IMR-90 (cell line): ENCODE results near the gene CYB561A3. TPM values are rescaled to one million over a fixed set of nuclear protein-coding genes. Genes with fewer than 3 reads are reported as not detected.

ENCODE experiments used
- ATAC-seq: fragments of 200-7000 bp; cut with Tn5 transposase; 2 replicates; pipeline ENCODE4 v1.9.1; 2020; ENCODE audit warnings: low read depth, mild to moderate bottlenecking, moderate library complexity
- BruUV-seq: library from RNA; stranded (reverse); fragments of 400-500 nt; replicated peaks from 2 replicates; lab custom pipeline; 2021; lab: Mats Ljungman, UMichigan
- CTCF ChIA-PET: fragments of 300-600 bp; formaldehyde crosslinking; extraction: SDS; loops from one replicate; lab custom pipeline; 2021; ENCODE audit warnings: antibody characterized with exemption; lab: Yijun Ruan, JAX
- POLR2A ChIA-PET: fragments of 300-600 bp; sonication (Branson Sonifier 250); formaldehyde crosslinking; loops from one replicate; lab custom pipeline; 2022; ENCODE audit warnings: antibody characterized with exemption; ENCODE audit not compliant: unreplicated experiment; lab: Charles Lee
- DNase-seq: peaks from one replicate; pipeline ENCODE4 v3.0.0; 2013
- H2AFZ ChIP-seq: replicated peaks from 2 replicates; pipeline ENCODE3; 2013; ENCODE audit warnings: low read length, mild to moderate bottlenecking; ENCODE audit not compliant: poor library complexity
- H2AK5ac ChIP-seq: 2 replicates; pipeline ENCODE4 v1.6.1; 2013; ENCODE audit warnings: low read depth, low read length, inconsistent platforms
- H2AK9ac ChIP-seq: replicated peaks from 2 replicates; pipeline ENCODE3; 2013; ENCODE audit warnings: mild to moderate bottlenecking, low read depth, low read length, moderate library complexity; ENCODE audit not compliant: poor library complexity
- H2BK120ac ChIP-seq: 2 replicates; pipeline ENCODE4 v1.6.1; 2013; ENCODE audit warnings: low read depth, low read length, inconsistent platforms
- H2BK15ac ChIP-seq: 3 replicates; pipeline ENCODE4 v1.6.1; 2013; ENCODE audit warnings: low read depth, low read length, inconsistent platforms
- H2BK20ac ChIP-seq: 2 replicates; pipeline ENCODE4 v1.6.1; 2013; ENCODE audit warnings: low read depth, mild to moderate bottlenecking, inconsistent platforms, low read length, moderate library complexity
- H2BK5ac ChIP-seq: 2 replicates; pipeline ENCODE4 v1.6.1; 2013; ENCODE audit warnings: mild to moderate bottlenecking, low read depth, low read length, inconsistent platforms; ENCODE audit not compliant: poor library complexity, severe bottlenecking
- H3K14ac ChIP-seq: replicated peaks from 2 replicates; pipeline ENCODE4 v1.6.1; 2013; ENCODE audit warnings: low read depth, low read length, inconsistent platforms
- H3K18ac ChIP-seq: 2 replicates; pipeline ENCODE4 v1.6.1; 2013; ENCODE audit warnings: low read depth, low read length, control low read depth
- H3K23ac ChIP-seq: 2 replicates; pipeline ENCODE4 v1.6.1; 2013; ENCODE audit warnings: low read depth, low read length, inconsistent platforms
- H3K27ac ChIP-seq: 2 replicates; pipeline ENCODE4 v1.5.1; 2013; ENCODE audit warnings: mild to moderate bottlenecking, control low read depth, low read length; ENCODE audit not compliant: insufficient read depth
- H3K27me3 ChIP-seq: 2 replicates; pipeline ENCODE4 v1.6.1; 2013; ENCODE audit warnings: low read length; ENCODE audit not compliant: control insufficient read depth, insufficient read depth
- H3K36me3 ChIP-seq: 2 replicates; pipeline ENCODE4 v1.6.1; 2013; ENCODE audit warnings: low read length, mixed read lengths; ENCODE audit not compliant: control insufficient read depth, insufficient read depth
- H3K4ac ChIP-seq: 2 replicates; pipeline ENCODE4 v1.6.1; 2013; ENCODE audit warnings: low read depth, low read length, inconsistent platforms
- H3K4me1 ChIP-seq: 2 replicates; pipeline ENCODE4 v1.6.1; 2013; ENCODE audit warnings: low read length, mixed read lengths; ENCODE audit not compliant: control insufficient read depth, insufficient read depth
- H3K4me2 ChIP-seq: 2 replicates; pipeline ENCODE4 v1.6.1; 2013; ENCODE audit warnings: low read depth, mild to moderate bottlenecking, control low read depth, low read length, moderate library complexity
- H3K4me3 ChIP-seq: 2 replicates; pipeline ENCODE4 v1.5.1; 2013; ENCODE audit warnings: low read depth, mild to moderate bottlenecking, control low read depth, low read length, moderate library complexity; ENCODE audit not compliant: insufficient read depth
- H3K56ac ChIP-seq: 2 replicates; pipeline ENCODE4 v1.6.1; 2013; ENCODE audit warnings: low read length, inconsistent platforms; ENCODE audit not compliant: insufficient read depth; ENCODE audit errors: extremely low read depth
- H3K79me1 ChIP-seq, 2 experiments: 2 replicates each; pipeline ENCODE4 v1.6.1; 2013; ENCODE audit warnings: low read length in 2 of 2, inconsistent platforms in 1 of 2, low read depth in 1 of 2
- H3K9ac ChIP-seq: 2 replicates; pipeline ENCODE4 v1.6.1; 2013; ENCODE audit warnings: low read depth, low read length, control low read depth
- H3K9me1 ChIP-seq: 2 replicates; pipeline ENCODE4 v1.6.1; 2013; ENCODE audit warnings: low read length, inconsistent platforms; ENCODE audit not compliant: insufficient read depth
- H3K9me3 ChIP-seq: 2 replicates; pipeline ENCODE4 v1.6.1; 2013; ENCODE audit warnings: low read length; ENCODE audit not compliant: control insufficient read depth, insufficient read depth
- H4K20me1 ChIP-seq: 2 replicates; pipeline ENCODE4 v1.6.1; 2013; ENCODE audit warnings: low read length, inconsistent platforms; ENCODE audit not compliant: insufficient read depth
- H4K5ac ChIP-seq: 2 replicates; pipeline ENCODE4 v1.6.1; 2013; ENCODE audit warnings: mild to moderate bottlenecking, low read depth, low read length, control low read depth
- H4K8ac ChIP-seq, 2 experiments: 2 replicates each; pipeline ENCODE4 v1.6.1; 2013; ENCODE audit warnings: low read depth in 2 of 2, low read length in 2 of 2, control low read depth in 1 of 2, inconsistent platforms in 1 of 2
- H4K91ac ChIP-seq: 2 replicates; pipeline ENCODE4 v1.6.1; 2013; ENCODE audit warnings: low read depth, low read length, inconsistent platforms; ENCODE audit not compliant: insufficient read depth
- BHLHE40 ChIP-seq: fragments of 150-350 bp; IDR thresholded peaks from 2 replicates; pipeline ENCODE4 v1.6.1; 2016; ENCODE audit warnings: mild to moderate bottlenecking, low read depth, low read length
- CEBPB ChIP-seq: IDR thresholded peaks from 2 replicates; pipeline ENCODE4 v1.6.1; 2012; ENCODE audit warnings: low read depth, low read length, improper control_type of control experiment
- CHD1 ChIP-seq: IDR thresholded peaks from 2 replicates; pipeline ENCODE4 v1.6.1; 2012; ENCODE audit warnings: low read depth, low read length, improper control_type of control experiment
- CTCF ChIP-seq: conservative IDR thresholded peaks from 2 replicates; pipeline ENCODE4 v1.5.1; 2012; ENCODE audit warnings: mild to moderate bottlenecking, low read depth, low read length, improper control_type of control experiment
- FOS ChIP-seq: fragments of 150-350 bp; IDR thresholded peaks from 2 replicates; pipeline ENCODE4 v1.6.1; 2016; ENCODE audit warnings: low read depth, low read length
- MAFK ChIP-seq: IDR thresholded peaks from 2 replicates; pipeline ENCODE4 v1.6.1; 2012; ENCODE audit warnings: low read depth, low read length, improper control_type of control experiment
- MAZ ChIP-seq: IDR thresholded peaks from 2 replicates; pipeline ENCODE4 v1.6.1; 2012; ENCODE audit warnings: low read depth, mild to moderate bottlenecking, low read length, improper control_type of control experiment, moderate library complexity, borderline replicate concordance
- MXI1 ChIP-seq: IDR thresholded peaks from 2 replicates; pipeline ENCODE4 v1.6.1; 2012; ENCODE audit warnings: low read depth, mild to moderate bottlenecking, low read length, moderate library complexity, borderline replicate concordance
- NFE2L2 ChIP-seq: fragments of 150-350 bp; IDR thresholded peaks from 2 replicates; pipeline ENCODE4 v1.6.1; 2016; ENCODE audit warnings: low read depth, mild to moderate bottlenecking, low read length
- POLR2A ChIP-seq: IDR thresholded peaks from 2 replicates; pipeline ENCODE4 v1.6.1; 2012; ENCODE audit warnings: mild to moderate bottlenecking, low read depth, low read length
- RAD21 ChIP-seq: IDR thresholded peaks from 2 replicates; pipeline ENCODE4 v1.6.1; 2012; ENCODE audit warnings: low read length, improper control_type of control experiment
- RCOR1 ChIP-seq: IDR thresholded peaks from 2 replicates; pipeline ENCODE4 v1.6.1; 2012; ENCODE audit warnings: mild to moderate bottlenecking, low read length, improper control_type of control experiment; ENCODE audit not compliant: insufficient replicate concordance
- RFX5 ChIP-seq: IDR thresholded peaks from 2 replicates; pipeline ENCODE4 v1.8.0; 2012; ENCODE audit warnings: low read depth, mild to moderate bottlenecking, low read length, moderate library complexity
- SMC3 ChIP-seq: fragments of 150-350 bp; IDR thresholded peaks from 2 replicates; pipeline ENCODE4 v1.6.1; 2016; ENCODE audit warnings: low read depth, mild to moderate bottlenecking, antibody characterized with exemption, low read length, moderate library complexity
- WGBS, 2 experiments: methylation state at CpG; one replicate each; pipeline versions ENCODE4 v1.1.5 to v1.1.7; 2013; ENCODE audit warnings: missing lambda C conversion rate in 2 of 2; ENCODE audit not compliant: insufficient read length in 1 of 2; ENCODE audit errors: extremely low coverage in 2 of 2; 5-methylcytosine and 5-hydroxymethylcytosine counted together
- dilution Hi-C: fragments of 300-500 bp; cut with HindIII; formaldehyde crosslinking; loops from one replicate; pipeline ENCODE4 v1.14.3; 2018; ENCODE audit warnings: low sequenced_read_pairs; ENCODE audit not compliant: unreplicated experiment
- in situ Hi-C: fragments of 300-500 bp; cut with MboI; formaldehyde crosslinking; loops from 3 replicates; pipeline ENCODE4 v1.14.3; 2019; ENCODE audit warnings: low sequenced_read_pairs, inconsistent platforms, mixed read lengths
- intact Hi-C: fragments of 100-400 bp; cut with micrococcal nuclease; formaldehyde crosslinking; loops from 2 replicates; pipeline ENCODE4 v1.10.0; 2022
- polyA plus RNA-seq, 3 experiments: library from polyadenylated mRNA; depleted of rRNA; stranded (reverse); fragments of >200 nt; gene quantifications; 2 replicates each; pipeline ENCODE4 v1.2.3, GENCODE V29; 2012; ENCODE audit warnings: low replicate concordance in 1 of 3
- total RNA-seq: library from RNA; depleted of rRNA; stranded (reverse); fragments of >200 nt; gene quantifications from 2 replicates; pipeline ENCODE4 v1.2.3, GENCODE V29; 2012
- TF ChIP-seq, protein P1 (sequence below): fragments of 150-350 bp; IDR thresholded peaks from 2 replicates; pipeline ENCODE4 v1.6.1; 2017; ENCODE audit warnings: mild to moderate bottlenecking, antibody characterized with exemption, low read length, low read depth
- TF ChIP-seq, protein P2 (sequence below): fragments of 150-350 bp; IDR thresholded peaks from 2 replicates; pipeline ENCODE4 v1.6.1; 2016; ENCODE audit warnings: low read depth, mild to moderate bottlenecking, low read length, moderate library complexity, borderline replicate concordance

Gene CYB561A3
- total and polyA plus RNA-seq, 2 of the 4 experiments (the other 2 are of a cell fraction): 13.6 to 39.2 TPM

DNA sequence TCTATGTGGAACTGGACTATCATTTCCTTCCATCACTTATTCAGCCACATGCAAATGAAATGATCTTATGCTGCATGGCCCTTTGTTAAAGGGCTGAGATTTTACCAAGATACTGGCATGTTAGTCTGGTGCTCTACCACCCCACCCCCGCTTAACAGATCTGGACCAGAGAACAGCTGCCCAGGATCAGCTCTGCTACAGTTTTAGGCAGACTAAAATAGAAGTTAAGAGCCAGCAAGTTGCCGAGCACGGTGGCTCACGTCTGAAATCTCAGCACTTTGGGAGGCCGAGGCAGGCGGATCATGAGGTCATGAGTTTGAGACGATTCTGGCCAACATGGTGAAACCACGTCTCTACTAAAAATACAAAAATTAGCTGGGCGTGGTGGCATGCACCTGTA lies 33.3 kb downstream of the CYB561A3 start:
- H3K9me1 ChIP-seq: no peaks in the 10 kb centered on the region; the same call in 1 of the 2 replicates
- no TSS peak for BruUV-seq
- no peak overlapping the region for H2AK5ac ChIP-seq
- no peak overlapping the region for H2BK15ac ChIP-seq
- no peak overlapping the region for H2AK9ac ChIP-seq
- H4K5ac ChIP-seq: no peak overlapping the region
- H3K79me1 ChIP-seq: peaks cover 28 to 59% of the 10 kb centered on the region in 2 experiments
- H2BK5ac ChIP-seq: no peak overlapping the region
- H2BK120ac ChIP-seq: no peak overlapping the region
- dilution Hi-C loops: no loop called here
- H3K4me1 ChIP-seq: peaks cover 9% of the 10 kb centered on the region
- H3K36me3 ChIP-seq: peaks cover 45% of the 10 kb centered on the region
- no peak overlapping the region for H3K9ac ChIP-seq
- ATAC-seq: no peak
- H3K56ac ChIP-seq: no peak overlapping the region
- no peak overlapping the region for H3K4me3 ChIP-seq
- H3K4ac ChIP-seq: no peak overlapping the region
- H3K14ac ChIP-seq: no peak overlapping the region
- H4K20me1 ChIP-seq: peaks cover 50% of the 10 kb centered on the region
- no peak overlapping the region for H3K18ac ChIP-seq
- no peak overlapping the region for H3K27ac ChIP-seq
- no peak overlapping the region for H2BK20ac ChIP-seq
- H4K8ac ChIP-seq: no peak overlapping the region
- TF ChIP-seq, protein P1, sequence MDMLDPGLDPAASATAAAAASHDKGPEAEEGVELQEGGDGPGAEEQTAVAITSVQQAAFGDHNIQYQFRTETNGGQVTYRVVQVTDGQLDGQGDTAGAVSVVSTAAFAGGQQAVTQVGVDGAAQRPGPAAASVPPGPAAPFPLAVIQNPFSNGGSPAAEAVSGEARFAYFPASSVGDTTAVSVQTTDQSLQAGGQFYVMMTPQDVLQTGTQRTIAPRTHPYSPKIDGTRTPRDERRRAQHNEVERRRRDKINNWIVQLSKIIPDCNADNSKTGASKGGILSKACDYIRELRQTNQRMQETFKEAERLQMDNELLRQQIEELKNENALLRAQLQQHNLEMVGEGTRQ: no peak
- no peak for TF ChIP-seq RCOR1
- TF ChIP-seq MAZ: no peak
- no peak for TF ChIP-seq MAFK
- TF ChIP-seq NFE2L2: no peak
- TF ChIP-seq POLR2A: no peak
- no peak for TF ChIP-seq BHLHE40
- TF ChIP-seq CTCF: no peak
- TF ChIP-seq FOS: no peak
- no peak for TF ChIP-seq RAD21
- no peak for TF ChIP-seq RFX5
- TF ChIP-seq CHD1: no peak
- TF ChIP-seq, protein P2, sequence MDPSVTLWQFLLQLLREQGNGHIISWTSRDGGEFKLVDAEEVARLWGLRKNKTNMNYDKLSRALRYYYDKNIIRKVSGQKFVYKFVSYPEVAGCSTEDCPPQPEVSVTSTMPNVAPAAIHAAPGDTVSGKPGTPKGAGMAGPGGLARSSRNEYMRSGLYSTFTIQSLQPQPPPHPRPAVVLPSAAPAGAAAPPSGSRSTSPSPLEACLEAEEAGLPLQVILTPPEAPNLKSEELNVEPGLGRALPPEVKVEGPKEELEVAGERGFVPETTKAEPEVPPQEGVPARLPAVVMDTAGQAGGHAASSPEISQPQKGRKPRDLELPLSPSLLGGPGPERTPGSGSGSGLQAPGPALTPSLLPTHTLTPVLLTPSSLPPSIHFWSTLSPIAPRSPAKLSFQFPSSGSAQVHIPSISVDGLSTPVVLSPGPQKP: no peak
- TF ChIP-seq MXI1: no peak
- TF ChIP-seq CEBPB: no peak
- TF ChIP-seq SMC3: no peak
- H3K23ac ChIP-seq: no peak overlapping the region
- no peaks in the 10 kb centered on the region for H3K9me3 ChIP-seq
- WGBS, 2 experiments: 90% methylated on average over 9 of the region's 9 CpGs; no CpG with 5 or more reads in 1 of the 2 experiments
- CTCF ChIA-PET: interaction anchor here (0.6 to 1.0 kb wide), 2 partner anchors 8 to 329 kb away, joined by 3 to 10 read pairs; no protein-coding TSS in a partner anchor
- no peak overlapping the region for H3K4me2 ChIP-seq
- DNase-seq: no peak
- H2AFZ ChIP-seq: no peak overlapping the region
- in situ Hi-C loops: no loop called here
- no peaks in the 10 kb centered on the region for H3K27me3 ChIP-seq
- intact Hi-C loops: no loop called here
- POLR2A ChIA-PET: no interaction called here
- H4K91ac ChIP-seq: no peak overlapping the region
